Measurements from ENCODE around the gene DAPK1. TPM values are rescaled to one million over a fixed set of nuclear protein-coding genes. Genes with fewer than 3 reads are reported as not detected.

The DAPK1 gene
- total RNA-seq, 1 donor from 2014 or later: 0.79 TPM

DNA sequence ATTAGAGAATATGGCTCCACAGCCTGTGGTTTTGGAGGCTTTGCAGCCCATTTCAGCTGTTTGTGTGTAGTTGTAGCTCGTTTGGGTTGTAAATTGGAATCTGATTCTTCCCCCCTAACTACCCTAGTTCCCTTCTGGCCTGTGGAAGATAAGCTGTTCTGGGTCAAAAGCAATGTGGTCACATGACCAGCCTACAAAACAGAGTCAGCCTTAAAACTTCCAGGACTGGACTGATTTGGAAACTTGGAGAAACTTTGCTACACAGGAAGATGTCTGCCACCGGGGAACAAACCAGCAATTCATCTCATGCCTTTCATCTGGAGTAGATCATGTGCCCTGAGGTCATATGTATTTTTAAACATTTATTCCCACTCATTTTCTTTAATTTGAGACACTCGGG, 83.8 kb downstream of the DAPK1 start:
- no peak for FAIRE-seq
- no peaks in the 10 kb centered on the region for H3K36me3 ChIP-seq (ENCODE audit: control insufficient read depth, insufficient read depth, low read length)
- TF ChIP-seq, protein P1, sequence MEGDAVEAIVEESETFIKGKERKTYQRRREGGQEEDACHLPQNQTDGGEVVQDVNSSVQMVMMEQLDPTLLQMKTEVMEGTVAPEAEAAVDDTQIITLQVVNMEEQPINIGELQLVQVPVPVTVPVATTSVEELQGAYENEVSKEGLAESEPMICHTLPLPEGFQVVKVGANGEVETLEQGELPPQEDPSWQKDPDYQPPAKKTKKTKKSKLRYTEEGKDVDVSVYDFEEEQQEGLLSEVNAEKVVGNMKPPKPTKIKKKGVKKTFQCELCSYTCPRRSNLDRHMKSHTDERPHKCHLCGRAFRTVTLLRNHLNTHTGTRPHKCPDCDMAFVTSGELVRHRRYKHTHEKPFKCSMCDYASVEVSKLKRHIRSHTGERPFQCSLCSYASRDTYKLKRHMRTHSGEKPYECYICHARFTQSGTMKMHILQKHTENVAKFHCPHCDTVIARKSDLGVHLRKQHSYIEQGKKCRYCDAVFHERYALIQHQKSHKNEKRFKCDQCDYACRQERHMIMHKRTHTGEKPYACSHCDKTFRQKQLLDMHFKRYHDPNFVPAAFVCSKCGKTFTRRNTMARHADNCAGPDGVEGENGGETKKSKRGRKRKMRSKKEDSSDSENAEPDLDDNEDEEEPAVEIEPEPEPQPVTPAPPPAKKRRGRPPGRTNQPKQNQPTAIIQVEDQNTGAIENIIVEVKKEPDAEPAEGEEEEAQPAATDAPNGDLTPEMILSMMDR (IDR thresholded peaks at IDR 0.05; ENCODE audit: insufficient read depth, low read length, severe bottlenecking): no peak
- DNase-seq (ENCODE audit: low read depth): no peak
- H3K27me3 ChIP-seq (ENCODE audit: control insufficient read depth, insufficient read depth, low read length): peaks cover 1% of the 10 kb centered on the region
- H3K4me3 ChIP-seq (ENCODE audit: low read depth, low read length): no peak overlapping the region

DNA sequence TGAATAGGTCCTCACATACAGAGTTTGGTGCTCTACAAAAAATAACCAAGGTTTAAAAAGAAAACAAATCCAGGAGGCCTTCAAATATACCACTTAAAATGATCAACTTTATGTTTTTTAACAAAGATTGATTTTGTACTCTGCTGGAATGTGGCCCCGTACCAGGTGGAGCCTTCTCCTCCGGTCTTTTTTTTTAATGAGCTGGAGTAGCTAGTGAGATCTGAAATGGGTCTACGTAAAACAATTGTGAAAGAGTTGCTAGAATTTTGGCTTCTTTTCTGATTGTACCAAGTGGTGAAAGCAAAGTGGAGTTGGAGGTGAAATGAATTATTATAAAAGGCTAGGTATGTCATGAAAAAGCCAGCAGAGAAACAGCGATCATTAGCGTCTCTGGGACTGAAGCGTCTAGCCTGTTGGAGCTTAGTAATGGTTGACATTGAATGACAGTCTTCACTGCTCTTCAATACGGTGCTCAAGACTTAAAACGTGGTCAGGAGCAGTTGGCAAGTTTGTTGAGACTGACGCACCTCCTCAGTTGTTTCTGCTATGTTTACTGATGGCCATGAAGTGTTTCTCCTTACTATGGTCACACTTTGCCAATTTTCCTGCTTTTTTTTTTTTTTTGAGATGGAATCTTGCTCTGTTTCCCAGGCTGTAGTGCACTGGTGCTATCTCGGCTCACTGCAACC, 84.4 kb downstream of the DAPK1 start:
- TF ChIP-seq, protein P1 (IDR thresholded peaks at IDR 0.05; ENCODE audit: insufficient read depth, low read length, severe bottlenecking): no peak
- DNase-seq (ENCODE audit: low read depth) (no peak), FAIRE-seq (peak; percentile 68)
- no peak overlapping the region for H3K4me3 ChIP-seq (ENCODE audit: low read depth, low read length)
- peaks cover 1% of the 10 kb centered on the region for H3K27me3 ChIP-seq (ENCODE audit: control insufficient read depth, insufficient read depth, low read length)
- H3K36me3 ChIP-seq (ENCODE audit: control insufficient read depth, insufficient read depth, low read length): no peaks in the 10 kb centered on the region

DNA sequence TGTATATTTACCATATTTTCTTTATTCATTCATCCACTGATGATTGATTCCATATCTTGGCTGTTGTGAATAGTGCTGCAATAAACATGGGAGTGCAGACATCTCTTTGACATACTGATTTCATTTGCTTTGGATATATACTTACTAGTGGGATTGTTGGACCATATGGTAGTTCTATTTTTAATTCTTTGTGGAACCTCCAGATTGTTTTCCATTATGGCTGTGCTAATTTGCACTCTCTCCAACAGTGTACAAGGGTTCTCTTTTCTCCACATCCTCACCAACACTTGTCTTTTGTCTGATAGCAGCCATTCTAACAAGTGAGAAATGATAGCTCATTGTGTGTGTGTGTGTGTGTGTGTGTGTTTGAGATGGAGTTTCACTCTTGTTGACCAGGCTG, 86.7 kb downstream of the DAPK1 start:
- TF ChIP-seq, protein P1 (IDR thresholded peaks at IDR 0.05; ENCODE audit: insufficient read depth, low read length, severe bottlenecking): no peak
- no peak for FAIRE-seq

DNA sequence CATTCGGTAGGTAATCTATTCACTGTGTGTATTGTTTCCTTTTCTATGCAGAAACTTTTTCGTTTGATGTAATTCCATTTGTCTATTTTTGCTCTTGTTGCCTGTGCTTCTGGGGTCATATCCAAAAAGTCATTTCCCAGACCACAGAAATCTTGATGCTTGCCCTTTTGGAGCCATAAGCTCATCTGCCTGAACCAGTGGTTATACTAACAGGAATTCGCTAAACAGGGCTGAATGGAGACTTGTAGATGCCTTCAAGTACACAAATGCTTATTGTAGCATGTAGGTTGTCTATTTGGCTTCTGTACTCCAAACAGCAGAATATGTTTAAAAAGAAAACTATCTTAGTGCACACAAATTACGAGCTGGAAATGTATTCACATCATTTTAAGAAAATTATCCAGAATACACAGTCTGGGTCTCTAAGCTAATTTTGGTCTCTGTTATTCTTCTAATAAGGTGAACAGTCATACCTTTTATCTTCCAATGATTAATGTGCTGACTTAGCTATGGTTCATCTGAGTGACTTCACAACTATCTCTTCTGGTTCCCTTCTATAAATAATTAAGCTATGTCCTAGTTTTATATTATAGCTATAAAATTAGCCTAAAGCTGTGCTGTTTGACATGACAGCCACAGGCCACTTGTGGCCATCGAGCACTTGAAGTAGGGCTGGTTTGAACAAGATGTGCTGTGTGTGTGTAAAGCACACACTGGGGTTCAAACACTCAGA, 87.6 kb downstream of the DAPK1 start:
- peaks cover 1% of the 10 kb centered on the region for H3K27me3 ChIP-seq (ENCODE audit: control insufficient read depth, insufficient read depth, low read length)
- no peaks in the 10 kb centered on the region for H3K36me3 ChIP-seq (ENCODE audit: control insufficient read depth, insufficient read depth, low read length)
- DNase-seq (ENCODE audit: low read depth) (no peak), FAIRE-seq (no peak)
- no peak overlapping the region for H3K4me3 ChIP-seq (ENCODE audit: low read depth, low read length)
- TF ChIP-seq, protein P1 (IDR thresholded peaks at IDR 0.05; ENCODE audit: insufficient read depth, low read length, severe bottlenecking): no peak

More for the DNA sequence above, 86.7 kb downstream of the DAPK1 start:
- Histone ChIP-seq H3K36me3 (ENCODE audit: control insufficient read depth, insufficient read depth, low read length) (no peaks in the 10 kb centered on the region), H3K4me3 (ENCODE audit: low read depth, low read length) (no peak overlapping the region), H3K27me3 (ENCODE audit: control insufficient read depth, insufficient read depth, low read length) (peaks cover 1% of the 10 kb centered on the region)
- no peak for DNase-seq (ENCODE audit: low read depth)

DNA sequence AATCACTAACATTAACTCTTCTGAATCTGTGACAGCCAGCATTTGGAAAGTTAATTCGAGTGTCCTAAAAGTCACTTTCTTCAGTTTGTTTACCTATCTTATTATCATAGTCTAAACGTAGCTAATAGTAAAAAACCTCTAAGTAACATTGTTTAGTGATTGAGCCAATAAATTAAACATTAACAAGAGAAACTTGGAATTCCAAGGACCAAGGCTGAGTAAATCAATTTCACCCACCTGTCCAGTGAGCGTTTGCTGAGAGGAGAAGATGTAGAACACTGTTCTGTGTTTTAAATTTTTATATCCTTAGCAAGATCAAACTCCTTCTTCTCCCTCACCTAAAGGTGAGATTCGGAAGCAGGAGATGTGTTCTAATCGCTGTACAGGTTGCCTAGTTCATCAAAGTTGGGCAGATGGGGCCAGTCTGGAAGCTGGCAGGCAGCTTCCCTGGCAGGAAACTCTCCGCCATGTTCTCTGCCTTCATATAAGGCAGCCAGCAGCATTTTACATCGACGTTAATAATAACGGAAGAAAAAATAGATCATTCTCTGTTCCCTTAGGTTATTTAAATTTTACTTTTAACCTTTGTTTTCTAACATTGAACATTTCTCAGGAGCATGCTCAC, 89.2 kb downstream of the DAPK1 start:
- FAIRE-seq (no peak), DNase-seq (ENCODE audit: low read depth) (no peak)
- TF ChIP-seq, protein P1 (IDR thresholded peaks at IDR 0.05; ENCODE audit: insufficient read depth, low read length, severe bottlenecking): no peak
- Histone ChIP-seq H3K36me3 (ENCODE audit: control insufficient read depth, insufficient read depth, low read length) (no peaks in the 10 kb centered on the region), H3K4me3 (ENCODE audit: low read depth, low read length) (no peak overlapping the region), H3K27me3 (ENCODE audit: control insufficient read depth, insufficient read depth, low read length) (peaks cover 1% of the 10 kb centered on the region)
